HG02571 (cell line): Measurements from ENCODE around the gene MTA2.
A peak's percentile ranks its signal among the peaks of the same experiment; 100 is the strongest.
"Not testable (repeated sequence)": the region's sequence is repeated elsewhere in the genome, so short reads cannot be mapped to it uniquely, and the experiment has no call there.

Experiments used
- ATAC-seq: cut with Tn5 transposase; IDR thresholded peaks from one replicate; pipeline ENCODE4 v1.9.1; 2021; ENCODE audit warnings: mild to moderate bottlenecking, moderate library complexity; ENCODE audit not compliant: unreplicated experiment

MTA2 gene

DNA sequence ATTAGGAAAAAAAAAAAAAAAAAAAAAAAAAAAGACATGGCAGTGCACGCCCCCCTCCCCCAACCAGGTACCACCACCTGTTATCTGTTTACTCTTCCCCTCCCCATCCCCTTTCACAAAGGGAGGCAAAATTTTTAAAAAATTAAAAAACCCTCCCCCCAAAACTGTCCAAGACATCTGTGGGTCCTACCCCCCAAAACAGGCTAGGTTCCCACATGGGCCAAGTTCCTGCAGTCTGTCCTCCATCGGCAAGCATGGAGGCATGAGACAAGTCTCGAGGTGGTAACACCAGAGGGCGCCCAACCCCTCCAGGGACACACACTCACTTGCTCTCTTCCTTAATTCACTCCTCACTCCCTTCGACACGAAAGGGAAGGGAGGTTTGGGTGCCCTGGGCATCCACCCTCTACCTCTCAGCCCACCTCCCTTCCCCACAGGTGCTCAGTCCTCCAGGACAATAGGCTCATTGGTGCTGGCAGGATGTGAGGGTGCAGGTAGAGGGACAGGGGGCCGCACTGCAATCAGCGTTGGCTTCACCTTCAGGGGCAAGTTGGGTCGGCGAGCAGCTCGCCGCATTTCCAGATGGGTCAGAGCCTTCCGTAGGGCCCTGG, 8.1 kb downstream of the MTA2 start:
- ATAC-seq: no peak

- ATAC-seq: no peak
These were observed 8.7 kb downstream of the MTA2 start for GRCh38 chr11:62592989-62593421.

- no peak for ATAC-seq
These were observed 9.4 kb downstream of the MTA2 start for GRCh38 chr11:62592146-62592815.

- ATAC-seq: peak; percentile 83
These were observed 10.1 kb downstream of the MTA2 start, which contains the start of gene TUT1 for GRCh38 chr11:62591448-62592145. Gene TUT1, minus strand, starts transcription at chr11:62591523. Its CDS starts 38 bp downstream, at chr11:62591485.

DNA sequence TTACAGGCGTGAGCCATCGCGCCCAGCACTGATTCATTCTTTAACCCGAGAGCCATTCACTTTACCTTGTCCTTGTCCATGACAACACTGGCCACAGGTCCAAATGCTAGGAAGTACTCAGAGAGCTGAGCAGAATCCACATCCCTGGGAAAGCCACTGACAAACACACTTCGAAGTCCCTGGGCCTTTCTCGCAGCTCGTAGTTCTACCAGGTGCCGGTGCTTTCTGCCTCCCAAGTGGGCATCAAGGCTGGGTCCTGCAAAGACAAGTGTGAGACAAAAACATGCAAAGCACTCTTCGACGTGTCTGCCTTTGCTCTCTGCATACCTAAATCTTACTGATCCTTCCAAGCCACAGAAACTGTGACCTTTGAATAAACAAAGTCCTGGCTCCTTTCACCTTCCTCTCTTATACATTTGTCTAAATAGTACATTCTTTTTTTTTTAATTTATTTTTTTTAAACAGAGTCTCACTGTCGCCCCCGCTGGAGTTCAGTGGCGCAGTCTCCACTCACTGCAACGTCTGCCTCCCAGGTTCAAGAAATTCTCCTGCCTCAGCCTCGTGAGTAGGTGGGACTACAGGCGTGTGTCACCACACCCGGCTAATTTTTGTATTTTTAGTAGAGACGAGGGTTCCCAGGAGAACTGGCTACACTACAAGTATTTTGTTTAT, 12.6 kb downstream of the MTA2 start:
- no peak for ATAC-seq

DNA sequence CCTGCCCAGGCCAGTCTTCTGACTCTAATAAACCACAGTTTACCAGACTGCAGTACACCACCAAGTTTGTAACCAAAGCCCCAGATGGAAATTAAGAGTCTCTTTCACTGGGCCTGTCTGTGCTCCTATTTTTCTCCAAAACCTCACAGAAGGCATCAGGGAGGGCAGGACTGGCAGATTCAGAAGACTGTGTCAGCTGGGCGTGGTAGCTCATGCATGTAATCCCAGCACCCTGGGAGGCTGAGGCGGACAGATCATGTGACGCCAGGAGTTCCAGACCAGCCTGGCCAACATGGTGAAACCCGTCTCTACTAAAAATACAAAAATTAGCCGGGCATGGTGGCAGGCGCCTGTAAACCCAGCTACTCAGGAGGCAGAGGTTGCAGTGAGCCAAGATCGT, 16.3 kb downstream of the MTA2 start:
- not testable (repeated sequence) for ATAC-seq

- not testable (repeated sequence) for ATAC-seq
These were observed 19.9 kb downstream of the MTA2 start for GRCh38 chr11:62581735-62582134.

DNA sequence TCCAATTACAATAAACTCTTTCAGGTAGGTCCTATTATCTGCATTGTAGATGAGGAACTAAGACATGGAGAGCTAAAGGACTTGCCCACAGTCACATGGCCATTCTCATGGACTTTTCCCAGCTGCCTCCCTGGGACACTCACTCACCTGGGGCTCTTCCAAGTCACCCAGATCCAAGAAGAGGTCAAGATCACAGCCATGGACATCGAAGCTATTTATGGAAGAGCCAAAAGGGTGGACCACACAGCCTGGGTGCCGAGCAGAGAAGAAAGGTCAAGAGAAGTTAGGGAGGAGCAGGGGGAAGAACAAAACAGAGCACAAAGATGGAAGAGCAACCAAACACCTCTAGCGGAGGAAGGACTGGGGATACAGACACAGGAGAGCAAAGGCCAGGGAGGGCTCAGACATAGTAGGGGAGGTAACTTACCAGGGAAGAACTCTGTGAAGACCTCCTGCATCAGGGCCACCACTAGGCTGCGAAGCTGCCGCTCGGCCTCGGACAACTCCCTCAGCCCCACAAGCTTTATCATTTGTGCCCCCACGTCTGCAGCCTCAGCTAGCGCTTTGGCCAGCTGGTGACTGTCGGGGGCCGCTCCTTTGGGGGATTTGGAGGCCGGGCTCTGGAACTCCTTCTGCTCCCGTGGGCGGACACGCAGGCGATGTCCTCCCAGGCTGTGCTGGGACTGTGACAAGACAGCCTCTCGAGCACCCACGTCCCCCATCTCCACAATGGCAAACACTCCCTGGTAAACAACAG, 20.5 kb downstream of the MTA2 start:
- no peak for ATAC-seq

- no peak for ATAC-seq
These were observed 22.4 kb downstream of the MTA2 start for GRCh38 chr11:62579252-62579651.

DNA sequence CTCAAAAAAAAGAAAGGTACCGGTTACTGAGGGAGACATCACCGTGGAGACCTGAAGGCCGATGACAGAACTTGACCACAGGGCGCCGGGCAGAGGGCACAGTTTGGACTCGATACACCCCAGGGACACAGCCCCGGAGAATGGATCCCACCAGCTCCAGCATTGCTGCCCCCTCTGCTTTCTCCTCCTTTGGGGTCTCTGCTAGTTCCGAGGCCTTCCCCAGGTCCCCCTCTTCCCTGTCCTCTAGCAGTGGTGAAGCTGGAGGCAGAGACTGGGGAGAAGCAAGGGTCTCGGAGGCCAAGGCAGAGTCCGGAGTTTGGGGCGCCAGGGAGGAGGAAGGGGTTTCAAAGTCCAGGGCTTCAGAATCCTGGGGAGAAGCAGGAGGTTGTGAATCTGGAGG, 23.1 kb downstream of the MTA2 start:
- ATAC-seq: no peak

DNA sequence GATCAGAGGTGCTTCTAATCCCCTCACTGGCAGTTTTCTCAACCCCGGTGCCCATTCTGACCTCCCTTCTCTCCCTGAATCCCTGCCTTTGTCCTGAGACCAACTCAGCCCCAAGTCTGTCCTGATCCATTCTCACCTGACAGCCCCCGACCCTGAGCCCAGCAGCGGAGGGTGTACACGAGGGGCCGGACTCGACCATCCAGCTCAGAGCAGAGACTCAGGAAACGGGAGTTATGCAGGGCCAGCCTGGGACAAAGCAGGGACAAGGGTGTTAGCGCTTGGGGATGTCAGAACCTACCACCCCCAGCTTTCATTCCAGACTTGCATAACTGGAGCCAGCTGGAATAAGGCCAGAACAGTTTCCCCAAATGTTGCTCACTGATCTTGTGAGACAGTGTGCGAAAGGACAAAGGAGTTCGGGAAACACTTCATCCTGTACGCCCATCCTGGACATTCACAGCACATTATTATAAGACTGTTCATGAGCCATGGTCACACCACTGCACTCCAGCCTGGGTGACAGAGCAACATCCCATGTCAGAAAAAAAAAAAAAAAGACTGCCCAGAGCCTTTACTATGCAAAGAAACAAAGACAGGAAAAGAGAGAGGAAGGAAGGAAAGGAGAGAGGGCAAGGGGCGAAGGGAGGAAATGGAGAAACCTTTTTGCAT, 24.5 kb downstream of the MTA2 start:
- no peak for ATAC-seq

- ATAC-seq: no peak
These were observed 25.8 kb downstream of the MTA2 start for GRCh38 chr11:62575837-62576236.

- ATAC-seq: no peak
These were observed 26.5 kb downstream of the MTA2 start for GRCh38 chr11:62575156-62575555.

GRCh38 chr11:62574363-62575071, 27.1 kb downstream of the MTA2 start:
- peak; percentile 21 for ATAC-seq

DNA sequence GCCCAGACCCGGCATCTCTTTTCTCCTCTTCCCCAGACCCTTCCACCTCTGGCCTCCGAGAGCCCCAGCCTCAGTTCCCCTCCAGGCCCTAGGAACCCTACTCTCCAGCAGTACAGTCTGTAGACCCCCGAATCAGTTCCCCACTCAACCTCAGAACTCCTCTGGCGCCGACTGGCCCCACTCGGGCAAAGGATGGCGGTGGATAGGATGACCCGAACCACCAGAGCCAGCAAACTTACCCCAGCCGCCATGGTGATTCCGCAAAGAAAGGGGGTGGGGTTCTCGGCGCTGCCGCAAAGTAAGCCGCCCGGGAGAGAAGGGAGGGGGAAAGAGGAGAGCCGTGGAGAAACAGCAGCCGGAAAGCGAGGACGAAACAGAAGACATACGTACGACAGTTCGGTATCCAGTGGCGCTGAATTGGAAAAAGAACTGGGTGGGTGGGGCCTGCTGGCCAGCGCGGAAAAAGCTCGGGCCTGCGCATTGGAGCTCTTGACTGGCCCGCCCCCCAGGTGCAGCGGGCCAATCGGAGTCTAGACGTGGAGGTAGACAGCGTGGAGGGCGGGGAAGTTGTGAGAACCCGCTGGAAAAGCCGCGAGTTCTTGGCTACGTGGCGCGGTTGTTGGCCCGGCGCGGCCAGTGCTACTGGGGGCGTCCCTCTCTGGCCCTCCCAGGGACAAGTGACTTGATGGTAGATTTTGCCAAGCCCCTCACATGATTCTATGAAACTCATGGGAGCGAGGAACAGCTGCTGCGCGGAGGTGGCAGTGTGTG, 27.9 kb downstream of the MTA2 start, which contains the start of gene EEF1G:
EEF1G (minus strand) TSS at position 300 of the 771 bp plus-strand sequence; CDS start at position 251, 49 bp downstream.
- ATAC-seq: peak; percentile 87

- ATAC-seq: no peak
These were observed 28.6 kb downstream of the MTA2 start for GRCh38 chr11:62573006-62573591.

DNA sequence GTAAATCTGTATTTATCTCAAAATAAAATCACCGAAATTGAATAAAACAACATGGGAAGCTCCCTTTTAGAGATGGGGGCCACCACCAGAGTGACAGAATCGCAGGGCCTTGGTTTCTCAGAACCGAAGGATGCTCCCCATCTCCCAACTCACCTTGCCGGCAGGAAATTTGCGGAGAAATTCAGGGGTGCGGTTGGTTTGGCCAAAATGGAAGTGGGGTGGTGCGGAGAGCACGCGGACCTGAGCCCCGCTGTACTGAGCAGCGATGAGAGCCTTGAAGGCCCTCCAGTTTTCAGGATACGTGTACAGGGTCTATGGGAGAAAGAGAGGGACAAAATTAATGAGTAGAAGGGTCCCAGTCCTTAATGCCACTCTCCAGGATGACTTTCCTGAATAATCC, 29.2 kb downstream of the MTA2 start:
- no peak for ATAC-seq

DNA sequence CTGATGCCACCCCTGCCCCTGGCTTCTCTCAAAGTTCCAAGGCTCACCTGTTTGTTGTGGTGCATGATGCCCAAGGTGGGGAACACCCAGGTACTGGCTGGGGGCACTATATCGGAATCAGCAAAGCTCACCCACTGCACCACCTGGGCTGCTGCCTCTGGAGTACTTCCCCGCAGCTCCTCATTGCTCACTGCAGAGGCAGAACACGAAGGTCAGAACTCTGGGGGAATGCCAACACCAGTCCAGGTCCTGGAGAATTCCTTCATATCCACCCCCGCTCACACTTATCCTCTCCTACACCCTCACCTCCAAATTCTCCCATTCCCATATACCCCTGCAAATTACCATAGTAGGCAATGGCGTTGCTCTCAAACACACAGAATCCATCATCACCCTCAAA, 30.2 kb downstream of the MTA2 start:
- not testable (repeated sequence) for ATAC-seq
